ENCODE data around the gene TBX1.

The TBX1 gene

GRCh38 chr22:19755722-19756287 is 4.8 kb upstream of the TBX1 start:
- Histone ChIP-seq H3K4me1 (ENCODE audit: insufficient read depth, low read length) (no peaks in the 10 kb centered on the region), H3K79me2 (ENCODE audit: insufficient read depth, low read length) (no peaks in the 10 kb centered on the region), H3K4me3 (ENCODE audit: low read depth in 1 of 2, low read length in 2 of 2) (no peak overlapping the region), H3K9me3 (ENCODE audit: insufficient read depth, low read length, severe bottlenecking) (no peaks in the 10 kb centered on the region), H3K4me2 (ENCODE audit: insufficient read depth, low read length) (no peak overlapping the region), H3K36me3 (ENCODE audit: insufficient read depth, low read length) (no peaks in the 10 kb centered on the region), H3K27me3 (ENCODE audit: insufficient read depth, low read length, poor library complexity) (no peaks in the 10 kb centered on the region), H2AFZ (ENCODE audit: low read depth, low read length) (no peak overlapping the region), H4K20me1 (ENCODE audit: insufficient read depth, low read length) (peaks cover 4% of the 10 kb centered on the region), H3K27ac (ENCODE audit: low read length) (no peak overlapping the region), H3K9ac (ENCODE audit: low read depth, low read length) (no peak overlapping the region)
- no peak for ATAC-seq (ENCODE audit: insufficient read depth, low read depth)
- TF ChIP-seq EZH2 (IDR thresholded peaks at IDR 0.05; ENCODE audit: borderline replicate concordance, low read depth, low read length, severe bottlenecking), result no peak
- TF ChIP-seq, protein P1, sequence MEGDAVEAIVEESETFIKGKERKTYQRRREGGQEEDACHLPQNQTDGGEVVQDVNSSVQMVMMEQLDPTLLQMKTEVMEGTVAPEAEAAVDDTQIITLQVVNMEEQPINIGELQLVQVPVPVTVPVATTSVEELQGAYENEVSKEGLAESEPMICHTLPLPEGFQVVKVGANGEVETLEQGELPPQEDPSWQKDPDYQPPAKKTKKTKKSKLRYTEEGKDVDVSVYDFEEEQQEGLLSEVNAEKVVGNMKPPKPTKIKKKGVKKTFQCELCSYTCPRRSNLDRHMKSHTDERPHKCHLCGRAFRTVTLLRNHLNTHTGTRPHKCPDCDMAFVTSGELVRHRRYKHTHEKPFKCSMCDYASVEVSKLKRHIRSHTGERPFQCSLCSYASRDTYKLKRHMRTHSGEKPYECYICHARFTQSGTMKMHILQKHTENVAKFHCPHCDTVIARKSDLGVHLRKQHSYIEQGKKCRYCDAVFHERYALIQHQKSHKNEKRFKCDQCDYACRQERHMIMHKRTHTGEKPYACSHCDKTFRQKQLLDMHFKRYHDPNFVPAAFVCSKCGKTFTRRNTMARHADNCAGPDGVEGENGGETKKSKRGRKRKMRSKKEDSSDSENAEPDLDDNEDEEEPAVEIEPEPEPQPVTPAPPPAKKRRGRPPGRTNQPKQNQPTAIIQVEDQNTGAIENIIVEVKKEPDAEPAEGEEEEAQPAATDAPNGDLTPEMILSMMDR (IDR thresholded peaks at IDR 0.05; ENCODE audit: borderline replicate concordance, extremely low read depth, low read length, poor library complexity, severe bottlenecking), result no peak
- no peak for DNase-seq

DNA sequence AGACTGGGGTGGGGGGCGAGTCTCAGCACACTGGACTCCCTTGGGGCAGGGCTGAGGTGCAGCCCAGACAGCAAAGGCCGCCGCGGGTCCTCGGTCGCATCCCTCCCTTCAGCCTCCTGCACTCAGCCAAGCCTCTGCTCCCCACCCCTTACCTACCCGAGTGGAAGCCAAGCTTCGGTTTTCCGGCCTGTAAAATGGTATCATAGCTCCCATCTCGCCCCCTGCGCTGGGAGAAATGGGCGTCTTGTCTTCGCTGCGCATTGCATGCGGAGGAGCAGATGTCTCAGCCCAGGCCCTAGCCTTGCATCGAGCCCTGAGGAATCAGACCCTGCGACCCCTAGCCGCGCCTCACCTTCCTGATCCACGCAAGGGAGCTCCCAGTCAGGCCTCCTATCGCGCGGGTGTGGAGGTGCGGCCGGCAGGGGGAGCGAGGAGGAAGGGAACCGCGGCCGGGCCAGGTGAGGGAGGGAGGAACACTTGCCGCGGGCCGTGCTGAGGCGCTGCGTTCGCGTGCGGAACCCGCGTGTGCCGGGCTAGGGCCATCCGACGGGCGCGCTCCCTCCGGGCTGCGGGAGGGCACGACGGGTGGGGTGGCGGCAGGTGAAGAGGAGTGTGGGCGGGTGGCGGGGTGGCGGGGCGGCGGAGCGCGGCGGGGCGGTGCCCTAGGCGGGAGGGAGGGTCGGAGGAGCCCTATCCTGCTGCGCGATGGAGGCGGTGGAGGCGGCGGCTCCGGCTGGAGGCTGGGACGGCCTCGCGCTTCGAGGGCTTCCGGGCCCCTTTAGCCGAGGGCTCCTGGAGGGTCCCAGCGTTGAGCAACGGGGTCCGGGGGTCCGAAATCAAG is 4.1 kb upstream of the TBX1 start:
- no peaks in the 10 kb centered on the region for H3K27me3 ChIP-seq (ENCODE audit: insufficient read depth, low read length, poor library complexity)
- no peak overlapping the region for H3K27ac ChIP-seq (ENCODE audit: low read length)
- no peak for DNase-seq
- ATAC-seq (ENCODE audit: insufficient read depth, low read depth), result no peak
- H4K20me1 ChIP-seq (ENCODE audit: insufficient read depth, low read length), result peaks cover 4% of the 10 kb centered on the region
- H3K4me1 ChIP-seq (ENCODE audit: insufficient read depth, low read length), result no peaks in the 10 kb centered on the region
- H3K9me3 ChIP-seq (ENCODE audit: insufficient read depth, low read length, severe bottlenecking), result no peaks in the 10 kb centered on the region
- no peaks in the 10 kb centered on the region for H3K36me3 ChIP-seq (ENCODE audit: insufficient read depth, low read length)
- H3K9ac ChIP-seq (ENCODE audit: low read depth, low read length), result no peak overlapping the region
- no peak for TF ChIP-seq EZH2 (IDR thresholded peaks at IDR 0.05; ENCODE audit: borderline replicate concordance, low read depth, low read length, severe bottlenecking)
- TF ChIP-seq, protein P1 (IDR thresholded peaks at IDR 0.05; ENCODE audit: borderline replicate concordance, extremely low read depth, low read length, poor library complexity, severe bottlenecking), result no peak
- no peaks in the 10 kb centered on the region for H3K79me2 ChIP-seq (ENCODE audit: insufficient read depth, low read length)
- H3K4me2 ChIP-seq (ENCODE audit: insufficient read depth, low read length), result no peak overlapping the region
- H3K4me3 ChIP-seq (ENCODE audit: low read depth in 1 of 2, low read length in 2 of 2), result no peak overlapping the region
- H2AFZ ChIP-seq (ENCODE audit: low read depth, low read length), result no peak overlapping the region

DNA sequence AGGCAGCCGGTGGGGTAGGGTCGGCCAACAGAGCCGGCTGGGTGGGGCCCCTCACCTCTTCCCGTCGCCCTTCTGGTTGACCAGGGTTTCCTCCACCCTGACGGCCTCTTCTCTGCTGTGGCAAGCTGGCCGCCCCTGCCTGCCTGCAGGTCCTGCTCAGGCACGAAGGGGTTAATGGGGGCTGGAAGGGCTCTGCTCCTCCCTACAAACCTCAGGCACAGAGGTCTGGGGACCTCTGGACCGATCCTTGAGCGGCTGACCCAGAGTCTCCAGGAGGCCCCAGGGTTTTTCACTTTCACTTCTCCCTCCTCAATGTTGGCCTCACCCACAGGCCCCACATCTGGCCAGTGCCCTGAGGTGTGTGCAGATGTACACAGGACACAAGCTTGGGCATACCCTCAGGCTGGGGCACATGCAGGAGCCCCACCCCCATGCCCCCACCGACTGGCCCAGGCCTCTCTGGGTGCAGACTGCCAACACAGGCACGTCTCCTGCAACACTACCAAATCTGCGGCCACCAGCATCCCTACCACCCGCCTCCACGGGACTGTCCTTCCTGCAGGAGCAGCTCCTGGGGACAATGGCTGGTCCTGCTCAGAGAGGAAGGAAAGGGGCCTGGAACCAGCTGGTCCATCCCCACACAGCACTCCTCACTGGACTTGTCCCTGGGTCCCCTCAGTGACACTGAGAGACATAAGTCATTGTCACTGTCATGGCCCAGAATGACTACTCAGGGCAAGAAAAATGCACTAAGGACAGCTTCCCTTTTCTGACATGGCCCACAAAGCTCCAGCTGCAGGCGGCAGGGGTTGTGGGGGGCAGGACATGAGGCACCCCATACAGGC is 3.2 kb upstream of the TBX1 start:
- no peak for DNase-seq
- no peaks in the 10 kb centered on the region for H3K79me2 ChIP-seq (ENCODE audit: insufficient read depth, low read length)
- no peak for ATAC-seq (ENCODE audit: insufficient read depth, low read depth)
- H3K4me1 ChIP-seq (ENCODE audit: insufficient read depth, low read length), result no peaks in the 10 kb centered on the region
- no peak for TF ChIP-seq EZH2 (IDR thresholded peaks at IDR 0.05; ENCODE audit: borderline replicate concordance, low read depth, low read length, severe bottlenecking)
- TF ChIP-seq, protein P1 (IDR thresholded peaks at IDR 0.05; ENCODE audit: borderline replicate concordance, extremely low read depth, low read length, poor library complexity, severe bottlenecking), result no peak
- H3K9me3 ChIP-seq (ENCODE audit: insufficient read depth, low read length, severe bottlenecking), result no peaks in the 10 kb centered on the region
- H3K36me3 ChIP-seq (ENCODE audit: insufficient read depth, low read length), result no peaks in the 10 kb centered on the region
- no peak overlapping the region for H3K4me3 ChIP-seq (ENCODE audit: low read depth in 1 of 2, low read length in 2 of 2)
- H4K20me1 ChIP-seq (ENCODE audit: insufficient read depth, low read length), result peaks cover 4% of the 10 kb centered on the region; the same call in 1 of the 2 replicates
- H3K27ac ChIP-seq (ENCODE audit: low read length), result no peak overlapping the region
- no peaks in the 10 kb centered on the region for H3K27me3 ChIP-seq (ENCODE audit: insufficient read depth, low read length, poor library complexity)
- H3K4me2 ChIP-seq (ENCODE audit: insufficient read depth, low read length), result no peak overlapping the region
- H3K9ac ChIP-seq (ENCODE audit: low read depth, low read length), result no peak overlapping the region
- no peak overlapping the region for H2AFZ ChIP-seq (ENCODE audit: low read depth, low read length)

All from DND-41 (cell line).